HEK293T (cell line): ENCODE results near the gene STX7.

Experiments used
- CTCF ChIA-PET: fragments of 350-600 bp; formaldehyde crosslinking; extraction: SDS; loops from one replicate; lab custom pipeline; 2021; ENCODE audit warnings: antibody characterized with exemption, inconsistent platforms; lab: Yijun Ruan, JAX
- POLR2A ChIA-PET: fragments of 350-600 bp; formaldehyde crosslinking; extraction: SDS; loops from one replicate; lab custom pipeline; 2020; ENCODE audit warnings: antibody characterized with exemption, inconsistent platforms; lab: Yijun Ruan, JAX
- DNase-seq: peaks from one replicate; pipeline ENCODE4 v3.0.0; 2012; ENCODE audit warnings: mixed read lengths; ENCODE audit errors: extremely low spot score
- ARNT ChIP-seq: fragments of 450-650 bp; IDR thresholded peaks from 2 replicates; pipeline ENCODE4 v1.6.1; 2017; ENCODE audit warnings: mild to moderate bottlenecking
- BHLHE40 ChIP-seq: fragments of 450-650 bp; IDR thresholded peaks from 2 replicates; pipeline ENCODE4 v1.6.1; 2016; ENCODE audit warnings: mild to moderate bottlenecking, moderate library complexity, borderline replicate concordance
- CTBP1 ChIP-seq: fragments of 450-650 bp; IDR thresholded peaks from 2 replicates; pipeline ENCODE4 v1.6.1; 2016; ENCODE audit warnings: borderline replicate concordance
- ELF4 ChIP-seq: fragments of 450-650 bp; IDR thresholded peaks from 2 replicates; pipeline ENCODE4 v1.6.1; 2017; ENCODE audit warnings: antibody characterized with exemption
- FOXA1 ChIP-seq: fragments of 450-650 bp; IDR thresholded peaks from 2 replicates; pipeline ENCODE4 v1.6.1; 2016; ENCODE audit warnings: mild to moderate bottlenecking
- FOXK2 ChIP-seq: fragments of 450-650 bp; IDR thresholded peaks from 2 replicates; pipeline ENCODE4 v1.6.1; 2016; ENCODE audit warnings: mild to moderate bottlenecking
- FOXM1 ChIP-seq: fragments of 450-650 bp; IDR thresholded peaks from 2 replicates; pipeline ENCODE4 v1.6.1; 2017; ENCODE audit warnings: mild to moderate bottlenecking, borderline replicate concordance
- HDGF ChIP-seq: fragments of 450-650 bp; IDR thresholded peaks from 2 replicates; pipeline ENCODE4 v1.6.1; 2017; ENCODE audit warnings: antibody characterized with exemption, borderline replicate concordance
- L3MBTL2 ChIP-seq: fragments of 450-650 bp; conservative IDR thresholded peaks from 2 replicates; pipeline ENCODE4 v1.6.1; 2016; ENCODE audit warnings: mild to moderate bottlenecking
- LEF1 ChIP-seq: fragments of 450-650 bp; IDR thresholded peaks from 2 replicates; pipeline ENCODE4 v1.6.1; 2017; ENCODE audit warnings: mild to moderate bottlenecking, borderline replicate concordance
- NFRKB ChIP-seq: fragments of 450-650 bp; IDR thresholded peaks from 2 replicates; pipeline ENCODE4 v1.6.1; 2016; ENCODE audit warnings: mild to moderate bottlenecking, moderate library complexity
- PKNOX1 ChIP-seq: fragments of 450-650 bp; IDR thresholded peaks from 2 replicates; pipeline ENCODE4 v1.6.1; 2016
- SP1 ChIP-seq: fragments of 450-650 bp; IDR thresholded peaks from 2 replicates; pipeline ENCODE4 v1.6.1; 2017
- SUZ12 ChIP-seq: fragments of 450-650 bp; IDR thresholded peaks from 2 replicates; pipeline ENCODE4 v1.6.1; 2016; ENCODE audit warnings: mild to moderate bottlenecking
- TARDBP ChIP-seq: fragments of 450-650 bp; IDR thresholded peaks from 2 replicates; pipeline ENCODE4 v1.6.1; 2016
- ZNF384 ChIP-seq: fragments of 450-650 bp; IDR thresholded peaks from 2 replicates; pipeline ENCODE4 v1.6.1; 2016

Gene STX7

DNA sequence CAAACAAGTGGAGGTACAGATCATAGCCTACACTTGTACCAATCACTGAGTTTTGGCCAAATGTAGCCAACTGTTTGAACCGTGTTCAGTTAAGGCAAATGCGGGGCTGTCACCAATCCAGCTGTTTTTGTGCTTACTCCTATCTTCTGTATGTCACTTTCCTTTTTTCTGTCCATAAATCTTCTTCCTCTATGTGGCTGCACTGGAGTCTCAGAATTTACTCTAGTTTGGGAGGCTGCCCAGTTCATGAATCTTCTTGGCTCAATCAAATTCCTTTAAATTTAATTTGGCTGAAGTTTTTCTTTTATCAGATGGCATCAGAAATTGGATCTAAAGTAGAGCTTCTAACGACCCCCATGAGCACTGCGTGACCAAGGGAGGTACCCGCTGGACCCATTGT, 11.7 kb upstream of the STX7 start:
- POLR2A ChIA-PET, result interaction anchor here (1.7 kb wide), 1 partner anchor 12 kb away, joined by 11 read pairs; the partner anchor contains the start of gene STX7

DNA sequence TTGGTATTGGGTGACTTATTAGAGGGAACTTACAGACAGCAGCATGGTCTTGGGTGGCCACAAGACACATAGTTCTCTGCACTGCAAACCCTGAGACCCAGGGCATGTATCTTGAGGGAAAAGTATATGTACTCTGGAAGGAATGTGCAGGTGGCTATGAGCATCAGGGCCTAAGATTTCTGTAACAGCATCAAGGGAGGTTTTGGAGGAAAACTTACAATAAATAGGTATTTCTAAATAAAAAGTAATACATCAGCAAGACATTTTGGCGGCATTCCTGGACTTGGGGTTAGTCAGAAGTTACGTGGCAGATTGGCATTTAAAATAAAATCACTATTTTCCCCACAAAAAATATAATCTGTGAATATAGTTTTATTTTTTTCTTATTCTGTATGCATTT, 8.0 kb upstream of the STX7 start:
- POLR2A ChIA-PET, result no interaction called here
- CTCF ChIA-PET, result no interaction called here
- DNase-seq, result no peak
- TF ChIP-seq HDGF (no peak), PKNOX1 (no peak), BHLHE40 (no peak), FOXK2 (no peak), ELF4 (no peak), FOXM1 (no peak), ARNT (no peak), TARDBP (no peak), ZNF384 (no peak), LEF1 (no peak), CTBP1 (no peak), FOXA1 (no peak), L3MBTL2 (no peak), SUZ12 (no peak), SP1 (no peak), NFRKB (no peak)

More for the DNA sequence above, 11.7 kb upstream of the STX7 start:
- TF ChIP-seq ARNT (no peak), L3MBTL2 (no peak), TARDBP (no peak), NFRKB (no peak), ZNF384 (no peak), LEF1 (no peak), ELF4 (no peak), BHLHE40 (no peak), SP1 (no peak), FOXM1 (no peak), CTBP1 (no peak), SUZ12 (no peak), FOXK2 (no peak), PKNOX1 (no peak), HDGF (no peak), FOXA1 (no peak)
- no peak for DNase-seq
- CTCF ChIA-PET, result no interaction called here

GRCh38 chr6:132515386-132515785, 2.5 kb upstream of the STX7 start:
- no peak for DNase-seq
- POLR2A ChIA-PET, result no interaction called here
- CTCF ChIA-PET, result no interaction called here
- no peak for TF ChIP-seq LEF1
- no peak for TF ChIP-seq PKNOX1
- TF ChIP-seq ZNF384, result no peak
- TF ChIP-seq BHLHE40, result no peak
- TF ChIP-seq NFRKB, result no peak
- no peak for TF ChIP-seq FOXK2
- TF ChIP-seq ELF4, result no peak
- TF ChIP-seq FOXA1, result no peak
- no peak for TF ChIP-seq SP1
- no peak for TF ChIP-seq SUZ12
- TF ChIP-seq TARDBP, result no peak
- no peak for TF ChIP-seq ARNT
- TF ChIP-seq L3MBTL2, result no peak
- no peak for TF ChIP-seq HDGF
- TF ChIP-seq CTBP1, result no peak
- TF ChIP-seq FOXM1, result no peak

DNA sequence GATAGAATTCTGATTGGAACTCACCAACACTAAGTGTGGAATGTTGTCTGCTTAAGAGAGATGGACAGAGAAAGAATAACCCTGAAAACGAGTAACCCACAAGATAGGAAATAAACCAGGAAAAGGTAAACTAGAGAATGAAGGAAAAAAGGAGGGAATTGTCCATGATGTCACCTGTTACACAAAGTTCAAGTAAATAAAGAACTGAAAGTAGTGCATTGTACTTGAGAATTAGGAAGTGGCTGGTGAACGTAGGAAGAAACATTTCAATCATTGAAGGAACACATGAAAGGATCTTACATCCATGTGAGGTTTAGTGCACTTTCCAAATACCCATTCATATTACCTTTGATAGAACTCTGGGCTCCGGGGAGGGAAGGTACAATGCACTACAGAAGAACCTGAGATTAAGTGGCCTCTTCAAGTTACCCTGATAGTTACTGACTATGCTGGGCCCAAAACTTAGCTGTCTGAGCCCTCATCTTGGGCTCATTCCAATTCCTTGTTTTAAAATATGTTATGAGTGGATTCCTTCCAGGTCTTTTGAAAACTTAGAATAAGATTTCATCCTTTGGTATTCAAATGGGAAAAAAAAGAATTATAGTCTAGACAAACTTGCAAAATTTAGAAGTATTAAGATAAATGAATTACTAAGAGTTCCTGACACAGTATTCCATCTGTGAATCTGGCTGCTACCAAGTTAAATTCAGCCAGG, 1.1 kb upstream of the STX7 start:
- POLR2A ChIA-PET, result interaction anchor here (1.3 to 1.7 kb wide), 2 partner anchors 284 to 300 kb away, joined by 6 to 7 read pairs; partner anchors contain the start of genes RPS12 and SLC18B1
- CTCF ChIA-PET, result interaction anchor here (0.6 kb wide), 1 partner anchor 555 kb away, joined by 3 read pairs; no protein-coding TSS in a partner anchor
- TF ChIP-seq NFRKB, result no peak
- no peak for TF ChIP-seq HDGF
- TF ChIP-seq LEF1, result no peak
- no peak for TF ChIP-seq L3MBTL2
- no peak for TF ChIP-seq FOXK2
- TF ChIP-seq SUZ12, result no peak
- no peak for TF ChIP-seq ZNF384
- TF ChIP-seq ARNT, result no peak
- TF ChIP-seq PKNOX1, result no peak
- no peak for DNase-seq

DNA sequence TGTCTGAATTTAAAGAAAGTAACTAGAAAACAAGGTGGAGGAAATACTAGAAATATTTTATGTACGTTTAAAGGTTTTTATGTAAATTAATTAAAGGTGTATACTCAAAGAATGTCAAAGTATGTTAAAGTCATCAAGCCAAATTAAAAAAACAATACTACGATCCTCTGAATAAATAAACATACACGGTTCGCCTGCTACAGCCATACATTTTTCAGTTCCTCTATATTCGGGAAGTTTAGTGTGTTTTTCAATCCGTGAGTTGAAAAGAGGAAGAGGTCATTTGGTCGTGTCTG, 626 bp downstream of the STX7 start:
- no peak for DNase-seq
- no peak for TF ChIP-seq BHLHE40
- TF ChIP-seq ARNT, result no peak
- no peak for TF ChIP-seq CTBP1
- no peak for TF ChIP-seq TARDBP
- TF ChIP-seq SUZ12, result no peak
- no peak for TF ChIP-seq FOXA1
- TF ChIP-seq L3MBTL2, result no peak
- ChIA-PET CTCF (interaction anchor here (0.9 to 1.9 kb wide), 4 partner anchors 18 to 255 kb away, joined by 3 to 6 read pairs (median 4); no protein-coding TSS in a partner anchor), POLR2A (interaction anchor here (1.2 to 1.7 kb wide), 7 partner anchors 12 to 302 kb away, joined by 3 to 11 read pairs (median 6); partner anchors contain the start of genes RPS12 and SLC18B1)
